Neural cell (in vitro differentiated cells): ENCODE data around the gene APP. TPM values are rescaled to one million over a fixed set of nuclear protein-coding genes. Genes with fewer than 3 reads are reported as not detected.

Experiments used
- H2AFZ ChIP-seq: fragments of 200-600, 300-800 bp; sonication (generic), shearing (Covaris generic); 2 replicates; pipeline ENCODE4 v1.6.0; 2014; ENCODE audit warnings: low read depth, mild to moderate bottlenecking, antibody characterized with exemption, low read length, moderate library complexity
- H3F3A ChIP-seq: fragments of 200-600 bp; shearing (Covaris generic); 2 replicates; pipeline ENCODE4 v1.6.1; 2016; ENCODE audit warnings: mild to moderate bottlenecking, moderate library complexity, mixed read lengths, antibody characterized with exemption, low read length; ENCODE audit not compliant: insufficient read depth, poor library complexity, severe bottlenecking
- H3K27ac ChIP-seq: fragments of 200-600, 300-800 bp; sonication (generic), shearing (Covaris generic); 2 replicates; pipeline ENCODE4 v1.5.1; 2014; ENCODE audit warnings: mild to moderate bottlenecking, low read length, moderate library complexity
- H3K27me3 ChIP-seq: fragments of 300-800, 200-600 bp; sonication (generic), shearing (Covaris generic); 2 replicates; pipeline ENCODE4 v1.6.0; 2014; ENCODE audit warnings: mild to moderate bottlenecking, low read depth, low read length, moderate library complexity; ENCODE audit not compliant: insufficient read depth
- H3K36me3 ChIP-seq: fragments of 300-800, 200-600 bp; sonication (generic), shearing (Covaris generic); 2 replicates; pipeline ENCODE4 v1.5.1; 2014; ENCODE audit warnings: mild to moderate bottlenecking, antibody characterized with exemption, low read length, moderate library complexity; ENCODE audit not compliant: insufficient read depth
- H3K4me2 ChIP-seq: fragments of 300-800, 200-600 bp; sonication (generic), shearing (Covaris generic); 2 replicates; pipeline ENCODE4 v1.6.0; 2014; ENCODE audit warnings: mild to moderate bottlenecking, low read length
- H3K4me3 ChIP-seq: fragments of 300-800, 200-600 bp; sonication (generic), shearing (Covaris generic); 2 replicates; pipeline ENCODE4 v1.5.1; 2014; ENCODE audit warnings: mild to moderate bottlenecking, low read length, moderate library complexity
- H3K79me2 ChIP-seq: fragments of 200-600 bp; shearing (Covaris generic); replicated peaks from 2 replicates; pipeline ENCODE4 v1.6.0; 2014; ENCODE audit warnings: mild to moderate bottlenecking, low read length, moderate library complexity; ENCODE audit not compliant: insufficient read depth
- H3K9ac ChIP-seq: fragments of 300-800, 200-600 bp; sonication (generic), shearing (Covaris generic); 2 replicates; pipeline ENCODE4 v1.6.1; 2016; ENCODE audit warnings: mild to moderate bottlenecking, low read length, mixed read lengths
- H3K9me2 ChIP-seq: fragments of 200-600 bp; shearing (Covaris generic); 2 replicates; pipeline ENCODE4 v1.6.1; 2016; ENCODE audit warnings: mild to moderate bottlenecking, low read length, mixed read lengths; ENCODE audit not compliant: insufficient read depth
- H3K9me3 ChIP-seq: fragments of 200-600, 300-800 bp; sonication (generic), shearing (Covaris generic); 2 replicates; pipeline ENCODE4 v1.6.1; 2016; ENCODE audit warnings: mild to moderate bottlenecking, mixed run types, low read length, moderate library complexity, mixed read lengths
- H4K20me1 ChIP-seq: fragments of 200-600 bp; shearing (Covaris generic); 2 replicates; pipeline ENCODE4 v1.6.1; 2016; ENCODE audit warnings: mild to moderate bottlenecking, mixed run types; ENCODE audit not compliant: insufficient read depth
- CTCF ChIP-seq: fragments of 450-650 bp; IDR thresholded peaks from 2 replicates; pipeline ENCODE4 v1.5.1; 2014; ENCODE audit warnings: antibody characterized with exemption, mild to moderate bottlenecking, moderate library complexity; ENCODE audit not compliant: poor library complexity, severe bottlenecking
- EP300 ChIP-seq: fragments of 450-650 bp; conservative IDR thresholded peaks from 2 replicates; pipeline ENCODE4 v1.6.1; 2014; ENCODE audit warnings: antibody characterized with exemption, mild to moderate bottlenecking, moderate library complexity; ENCODE audit not compliant: poor library complexity, severe bottlenecking
- EZH2 ChIP-seq: fragments of 200-600, 300-800 bp; shearing (Covaris generic), sonication (generic); IDR thresholded peaks from 2 replicates; pipeline ENCODE4 v1.6.1; 2014; ENCODE audit warnings: antibody characterized with exemption, low read length, borderline replicate concordance, mild to moderate bottlenecking; ENCODE audit not compliant: insufficient read depth, poor library complexity, severe bottlenecking
- MXI1 ChIP-seq: fragments of 450-650 bp; conservative IDR thresholded peaks from 2 replicates; pipeline ENCODE4 v1.6.1; 2014; ENCODE audit warnings: antibody characterized with exemption, mild to moderate bottlenecking; ENCODE audit not compliant: poor library complexity, severe bottlenecking
- POLR2AphosphoS5 ChIP-seq: IDR thresholded peaks from 2 replicates; pipeline ENCODE4 v1.6.1; 2012
- RAD21 ChIP-seq: fragments of 450-650 bp; conservative IDR thresholded peaks from 2 replicates; pipeline ENCODE4 v1.6.1; 2014; ENCODE audit warnings: antibody characterized with exemption, mild to moderate bottlenecking, moderate library complexity
- REST ChIP-seq: IDR thresholded peaks from 2 replicates; pipeline ENCODE4 v1.6.1; 2012; ENCODE audit warnings: borderline replicate concordance
- SMC3 ChIP-seq: fragments of 450-650 bp; conservative IDR thresholded peaks from 2 replicates; pipeline ENCODE4 v1.6.1; 2014; ENCODE audit warnings: antibody characterized with exemption, mild to moderate bottlenecking, moderate library complexity; ENCODE audit not compliant: poor library complexity
- TAF1 ChIP-seq: IDR thresholded peaks from 2 replicates; pipeline ENCODE4 v1.6.1; 2012; ENCODE audit warnings: low read depth
- polyA plus RNA-seq: library from polyadenylated mRNA; depleted of rRNA; stranded (reverse); fragments of >200 nt; gene quantifications from 2 replicates; pipeline ENCODE4 v1.2.3, GENCODE V29; 2014

The APP gene
- polyA plus RNA-seq, 1 donor from 2014 or later = 470 TPM

DNA sequence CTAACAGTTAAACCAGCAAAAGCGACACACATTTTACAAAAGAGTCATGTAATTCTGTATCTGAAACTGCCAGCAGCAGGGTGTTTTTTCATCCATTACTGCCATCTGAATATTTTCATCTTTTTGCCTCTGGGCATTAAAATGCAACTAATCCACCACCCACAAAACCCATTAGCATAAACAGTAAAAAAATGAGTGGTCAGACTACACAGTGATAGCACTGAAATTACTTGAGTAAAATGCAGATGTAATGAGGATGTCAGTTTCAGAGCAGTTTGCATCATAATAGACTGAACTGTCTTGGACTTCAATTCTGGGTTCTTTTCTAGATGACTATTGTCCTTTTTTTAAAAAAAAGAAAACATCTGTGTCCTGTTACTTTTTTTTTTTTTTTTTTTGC lies 303.5 kb downstream of the APP start:
- Histone ChIP-seq H3K27me3 (no peaks in the 10 kb centered on the region), H3K4me3 (no peak overlapping the region), H3F3A (no peaks in the 10 kb centered on the region), H3K79me2 (no peaks in the 10 kb centered on the region), H3K9me2 (no peaks in the 10 kb centered on the region), H3K27ac (no peak overlapping the region), H3K36me3 (no peaks in the 10 kb centered on the region), H2AFZ (no peak overlapping the region), H3K4me2 (no peak overlapping the region), H3K9ac (no peak overlapping the region), H4K20me1 (no peaks in the 10 kb centered on the region), H3K9me3 (no peaks in the 10 kb centered on the region)
- TF ChIP-seq POLR2AphosphoS5 = no peak
- TF ChIP-seq MXI1 = no peak
- TF ChIP-seq TAF1 = no peak
- no peak for TF ChIP-seq REST
- TF ChIP-seq RAD21 = no peak

GRCh38 chr21:25863747-25864146 lies 306.8 kb downstream of the APP start:
- Histone ChIP-seq H3F3A (no peaks in the 10 kb centered on the region), H3K9me3 (no peaks in the 10 kb centered on the region), H3K9ac (no peak overlapping the region), H3K4me2 (no peak overlapping the region), H4K20me1 (no peaks in the 10 kb centered on the region), H3K9me2 (no peaks in the 10 kb centered on the region), H2AFZ (no peak overlapping the region), H3K79me2 (no peaks in the 10 kb centered on the region), H3K36me3 (no peaks in the 10 kb centered on the region), H3K27me3 (no peaks in the 10 kb centered on the region), H3K27ac (no peak overlapping the region), H3K4me3 (no peak overlapping the region)
- TF ChIP-seq EP300 = no peak
- TF ChIP-seq REST = no peak
- no peak for TF ChIP-seq MXI1
- no peak for TF ChIP-seq RAD21
- TF ChIP-seq TAF1 = no peak
- no peak for TF ChIP-seq EZH2
- no peak for TF ChIP-seq SMC3
- no peak for TF ChIP-seq POLR2AphosphoS5
- TF ChIP-seq CTCF = no peak
